ENCODE measurements around the gene TPP2.

- TF ChIP-seq CTCF (IDR thresholded peaks at IDR 0.05 in 4 of 5, conservative IDR thresholded peaks at IDR 0.05 in 1 of 5) (no peak), POLR2A (IDR thresholded peaks at IDR 0.05) (no peak)
These were observed 103.6 kb downstream of the TPP2 start for GRCh38 chr13:102700088-102701031.
